GM12878 (cell line): ENCODE data around the gene NPAS3. TPM values are rescaled to one million over a fixed set of nuclear protein-coding genes. Genes with fewer than 3 reads are reported as not detected.

Experiments used
- ATAC-seq: fragments of 200-7000 bp; cut with Tn5 transposase; 3 replicates; pipeline ENCODE4 v1.9.1; 2020; ENCODE audit warnings: mild to moderate bottlenecking, moderate library complexity
- BruUV-seq: library from RNA; stranded (reverse); fragments of 400-500 nt; replicated peaks from 2 replicates; lab custom pipeline; 2021; lab: Mats Ljungman, UMichigan
- CTCF ChIA-PET: fragments of 300-600 bp; sonication (Branson Sonifier 250); formaldehyde crosslinking; extraction: SDS; loops from one replicate; lab custom pipeline; 2021; ENCODE audit warnings: inconsistent platforms; lab: Yijun Ruan, JAX
- POLR2A ChIA-PET: fragments of 350-600 bp; formaldehyde crosslinking; extraction: SDS; loops from one replicate; lab custom pipeline; 2021; ENCODE audit warnings: inconsistent platforms; lab: Charles Lee
- RAD21 ChIA-PET: fragments of 300-600 bp; sonication (Branson Sonifier 250); formaldehyde crosslinking; loops from one replicate; lab custom pipeline; 2023; ENCODE audit warnings: antibody characterized with exemption; ENCODE audit not compliant: unreplicated experiment; lab: Charles Lee
- SMC1A ChIA-PET: fragments of 300-600 bp; sonication (Branson Sonifier 250); formaldehyde crosslinking; loops from one replicate; lab custom pipeline; 2023; ENCODE audit not compliant: unreplicated experiment, uncharacterized antibody; lab: Charles Lee
- DNase-seq: peaks from one replicate; pipeline ENCODE4 v3.0.0-alpha.2; 2011; ENCODE audit warnings: low read depth, low spot score
- FAIRE-seq: peaks from 3 replicates; lab custom pipeline; 2011; peaks lifted over from hg19 to GRCh38; lab: Jason Lieb, UNC
- H2AFZ ChIP-seq: 2 replicates; pipeline ENCODE4 v1.6.0; 2011; ENCODE audit warnings: low read depth, low read length, control low read depth; ENCODE audit not compliant: control insufficient read depth
- H3K27ac ChIP-seq: 2 replicates; pipeline ENCODE4 v1.5.1; 2011; ENCODE audit warnings: control low read depth; ENCODE audit not compliant: control insufficient read depth, insufficient read depth
- H3K27me3 ChIP-seq, 2 experiments: replicated peaks in 1 of 2; 2 replicates each; pipeline versions ENCODE4 v1.6.0 to v1.6.1; 2011; ENCODE audit warnings: low read length in 1 of 2; ENCODE audit not compliant: control insufficient read depth in 2 of 2, insufficient read depth in 2 of 2
- H3K36me3 ChIP-seq, 2 experiments: 2 replicates each; pipeline ENCODE4 v1.5.1; 2011; ENCODE audit warnings: low read length in 1 of 2; ENCODE audit not compliant: control insufficient read depth in 2 of 2, insufficient read depth in 2 of 2
- H3K4me1 ChIP-seq: 2 replicates; pipeline ENCODE4 v1.6.1; 2011; ENCODE audit warnings: mild to moderate bottlenecking, low read length, moderate library complexity, mixed read lengths; ENCODE audit not compliant: control insufficient read depth, insufficient read depth
- H3K4me2 ChIP-seq: 2 replicates; pipeline ENCODE4 v1.6.0; 2011; ENCODE audit warnings: control low read depth; ENCODE audit not compliant: control insufficient read depth, insufficient read depth
- H3K4me3 ChIP-seq: fragments of 200-600 bp; sonication (generic); 2 replicates; pipeline ENCODE4 v1.5.1; 2016
- H3K79me2 ChIP-seq: 2 replicates; pipeline ENCODE4 v1.6.0; 2011; ENCODE audit warnings: low read length; ENCODE audit not compliant: control insufficient read depth, insufficient read depth
- H3K9ac ChIP-seq: 2 replicates; pipeline ENCODE4 v1.8.0; 2011; ENCODE audit warnings: low read length, control low read depth, mixed read lengths; ENCODE audit not compliant: control insufficient read depth, insufficient read depth
- H3K9me3 ChIP-seq: replicated peaks from 3 replicates; pipeline ENCODE4 v1.5.1; 2011; ENCODE audit warnings: mild to moderate bottlenecking, low read length; ENCODE audit not compliant: control insufficient read depth, insufficient read depth
- H4K20me1 ChIP-seq: 2 replicates; pipeline ENCODE4 v1.6.0; 2011; ENCODE audit not compliant: control insufficient read depth, insufficient read depth
- CBX3 ChIP-seq: fragments of 200-600 bp; sonication (generic); IDR thresholded peaks from 2 replicates; pipeline ENCODE4 v1.6.1; 2016; ENCODE audit warnings: low read depth, borderline replicate concordance
- CUX1 ChIP-seq: IDR thresholded peaks from 2 replicates; pipeline ENCODE4 v1.6.1; 2012; ENCODE audit warnings: improper control_type of control experiment, low read depth, low read length; ENCODE audit not compliant: insufficient replicate concordance
- ELK1 ChIP-seq: IDR thresholded peaks from 2 replicates; pipeline ENCODE4 v1.6.1; 2012; ENCODE audit warnings: low read depth, low read length, improper control_type of control experiment
- FOS ChIP-seq: IDR thresholded peaks from 3 replicates; pipeline ENCODE4 v1.6.1; 2011; ENCODE audit warnings: borderline replicate concordance; ENCODE audit not compliant: insufficient read length; ENCODE audit errors: extremely low read depth
- MLLT1 ChIP-seq: fragments of 450-650 bp; IDR thresholded peaks from 2 replicates; pipeline ENCODE4 v1.6.1; 2016; ENCODE audit warnings: mild to moderate bottlenecking
- RUNX3 ChIP-seq: IDR thresholded peaks from 2 replicates; pipeline ENCODE4 v1.6.1; 2012; ENCODE audit warnings: low read length, inconsistent platforms
- SREBF1 ChIP-seq: IDR thresholded peaks from 2 replicates; pipeline ENCODE4 v1.6.1; 2012; ENCODE audit warnings: mild to moderate bottlenecking, low read length
- WRNIP1 ChIP-seq: IDR thresholded peaks from 2 replicates; pipeline ENCODE4 v1.6.1; 2011; ENCODE audit warnings: low read depth, low read length, improper control_type of control experiment, borderline replicate concordance
- ZBTB11 ChIP-seq: fragments of 450-650 bp; formaldehyde crosslinking; IDR thresholded peaks from 2 replicates; pipeline ENCODE4 v1.5.0; 2022; ENCODE audit warnings: mild to moderate bottlenecking, missing genetic modification characterization
- ZBTB33 ChIP-seq: fragments of 450-650 bp; IDR thresholded peaks from 2 replicates; pipeline ENCODE4 v1.6.1; 2017; ENCODE audit warnings: mild to moderate bottlenecking
- WGBS: methylation state at CpG from one replicate; pipeline ENCODE4 v1.1.6; 2016; ENCODE audit warnings: low lambda C conversion rate; ENCODE audit not compliant: insufficient replicate concordance, insufficient coverage; ENCODE audit errors: missing lambda C conversion rate; 5-methylcytosine and 5-hydroxymethylcytosine counted together
- in situ Hi-C: fragments of 300-500 bp; cut with MboI; formaldehyde crosslinking; loops from 9 replicates; pipeline ENCODE4 v1.14.3; 2018; ENCODE audit warnings: mixed read lengths
- intact Hi-C: fragments of 100-400 bp; cut with micrococcal nuclease; formaldehyde crosslinking; loops from one replicate; pipeline ENCODE4 v1.14.2; 2022; ENCODE audit not compliant: unreplicated experiment
- polyA plus RNA-seq, 11 experiments: library from polyadenylated mRNA; depleted of rRNA in 4 of 11; unstranded in 6 of 11; stranded (reverse) in 5 of 11; fragments of >200 nt; fragmentation: Nextera tagmentation in 4 of 11; fragmentation: Illumina TruSeq in 1 of 11; extraction: Ambion mirVana in 4 of 11; extraction: Trizol in 1 of 11; gene quantifications; 1 replicate in 1 of 11; 2 replicates in 10 of 11; pipeline versions ENCODE4 v1.2.1 to v1.2.3, GENCODE V29; 2011 to 2016; ENCODE audit warnings: inconsistent platforms in 2 of 11, missing spikeins in 2 of 11, low read depth in 1 of 11
- total RNA-seq, 4 experiments: library from RNA; depleted of rRNA in 3 of 4; stranded (reverse); fragments of >200 nt in 3 of 4; fragmentation: Illumina TruSeq in 1 of 4; extraction: Trizol in 1 of 4; gene quantifications; 2 replicates each; pipeline versions ENCODE4 v1.2.1 to v1.2.3, GENCODE V29; 2013 to 2021

Gene NPAS3
- total and polyA plus RNA-seq, 10 of the 15 experiments (the other 5 are each of a cell fraction or from before 2014, with no cell fraction given) = under 0.01 to 2.7 (median 0.03) TPM; not detected in 6

- ChIA-PET POLR2A (interaction anchor here (1.0 kb wide), 1 partner anchor 59 kb away, joined by 3 read pairs; no protein-coding TSS in a partner anchor), SMC1A (interaction anchor here (0.8 to 8.4 kb wide), 5 partner anchors 15 to 170 kb away, joined by 3 to 120 read pairs (median 5); no protein-coding TSS in a partner anchor), CTCF (interaction anchor here (1.4 kb wide), 1 partner anchor 30 kb away, joined by 5 read pairs; no protein-coding TSS in a partner anchor), RAD21 (interaction anchor here (0.6 to 1.1 kb wide), 3 partner anchors 58 to 66 kb away, joined by 3 to 4 read pairs (median 3); no protein-coding TSS in a partner anchor)
- no peak overlapping the region for H2AFZ ChIP-seq
- no peaks in the 10 kb centered on the region for H3K36me3 ChIP-seq
- intact Hi-C loops (no loop called here), in situ Hi-C loops (no loop called here)
- no peaks in the 10 kb centered on the region for H3K9me3 ChIP-seq
- H3K4me2 ChIP-seq = no peak overlapping the region
- DNase-seq (no peak), ATAC-seq (no peak), FAIRE-seq (no peak)
- H3K4me3 ChIP-seq = no peak overlapping the region
- no peaks in the 10 kb centered on the region for H3K4me1 ChIP-seq
- no peaks in the 10 kb centered on the region; a peak in 1 of 4 replicates for H3K27me3 ChIP-seq
- 64% methylated on average over 6 of the region's 6 CpGs for WGBS
- H3K9ac ChIP-seq = no peak overlapping the region
- no peaks in the 10 kb centered on the region for H3K79me2 ChIP-seq
- no peaks in the 10 kb centered on the region for H4K20me1 ChIP-seq
- no TSS peak for BruUV-seq
- H3K27ac ChIP-seq = no peak overlapping the region
- TF ChIP-seq SREBF1 (no peak), ELK1 (no peak), ZBTB33 (no peak), ZBTB11 (CRISPR knock-in tag) (no peak), MLLT1 (no peak), CUX1 (no peak), FOS (no peak), WRNIP1 (no peak), CBX3 (no peak), RUNX3 (no peak)
These were observed 567.3 kb downstream of the NPAS3 start for GRCh38 chr14:33505963-33506329.
